Naive thymus-derived CD4-positive, alpha-beta T cell (primary cell): Measurements from ENCODE around the gene ARVCF. TPM values are rescaled to one million over a fixed set of nuclear protein-coding genes. Genes with fewer than 3 reads are reported as not detected.

Source experiments
- ATAC-seq: fragments of 150-1000 bp; cut with Tn5 transposase; 2 replicates; pipeline ENCODE4 v1.10.0; 2021; ENCODE audit warnings: mild to moderate bottlenecking, moderate library complexity
- CTCF ChIA-PET: fragments of 350-600 bp; sonication (Branson Sonifier 250); formaldehyde crosslinking; loops from one replicate; lab custom pipeline; 2021; ENCODE audit warnings: antibody characterized with exemption; lab: Charles Lee
- POLR2A ChIA-PET: fragments of 350-600 bp; sonication (Branson Sonifier 250); formaldehyde crosslinking; loops from one replicate; lab custom pipeline; 2021; ENCODE audit warnings: antibody characterized with exemption, inconsistent platforms; lab: Charles Lee
- DNase-seq, 9 donors: peaks; one replicate each; pipeline versions ENCODE4 v3.0.0 to v3.0.0-alpha.2; 2020 to 2022; ENCODE audit warnings: mixed read lengths in 1 of 9
- H3K27ac ChIP-seq: one replicate; pipeline ENCODE4 v1.7.0; 2013; ENCODE audit warnings: mild to moderate bottlenecking, low read depth, low read length, moderate library complexity
- H3K27me3 ChIP-seq, 2 donors: one replicate each; pipeline ENCODE4 v1.7.0; 2013; ENCODE audit warnings: low read length in 2 of 2, mild to moderate bottlenecking in 2 of 2, moderate library complexity in 2 of 2; ENCODE audit not compliant: control insufficient read depth in 2 of 2, insufficient read depth in 2 of 2
- H3K36me3 ChIP-seq, 3 experiments: 1 replicate in 2 of 3; 2 replicates in 1 of 3; pipeline ENCODE4 v1.7.0; 2013; ENCODE audit warnings: low read length in 3 of 3, mild to moderate bottlenecking in 3 of 3, moderate library complexity in 1 of 3; ENCODE audit not compliant: insufficient read depth in 3 of 3, control insufficient read depth in 2 of 3
- H3K4me1 ChIP-seq, 2 donors: one replicate each; pipeline ENCODE4 v1.7.0; 2013; ENCODE audit warnings: low read length in 2 of 2, mild to moderate bottlenecking in 2 of 2, moderate library complexity in 1 of 2; ENCODE audit not compliant: control insufficient read depth in 2 of 2, insufficient read depth in 2 of 2
- H3K4me3 ChIP-seq: 2 replicates; pipeline ENCODE4 v1.7.0; 2013; ENCODE audit warnings: mild to moderate bottlenecking, low read length
- H3K9me3 ChIP-seq, 3 experiments: 1 replicate in 2 of 3; 2 replicates in 1 of 3; pipeline ENCODE4 v1.7.0; 2013; ENCODE audit warnings: low read length in 3 of 3; ENCODE audit not compliant: control insufficient read depth in 2 of 3
- H3K27ac Mint-ChIP-seq, 9 donors: one replicate each; pipeline ENCODE4 v1.8.0; 2020 to 2022; ENCODE audit warnings: mixed read lengths in 9 of 9, mild to moderate bottlenecking in 8 of 9, moderate library complexity in 5 of 9, inconsistent platforms in 2 of 9
- H3K27me3 Mint-ChIP-seq, 5 donors: one replicate each; pipeline ENCODE4 v1.8.0; 2021 to 2022; ENCODE audit warnings: mixed read lengths in 5 of 5, mild to moderate bottlenecking in 1 of 5
- H3K36me3 Mint-ChIP-seq, 5 donors: one replicate each; pipeline ENCODE4 v1.8.0; 2020 to 2022; ENCODE audit warnings: mixed read lengths in 5 of 5, mild to moderate bottlenecking in 3 of 5, inconsistent platforms in 1 of 5
- H3K4me1 Mint-ChIP-seq, 7 donors: one replicate each; pipeline ENCODE4 v1.8.0; 2020 to 2022; ENCODE audit warnings: mixed read lengths in 7 of 7, mild to moderate bottlenecking in 3 of 7, inconsistent platforms in 1 of 7
- H3K4me3 Mint-ChIP-seq, 10 donors: one replicate each; pipeline ENCODE4 v1.8.0; 2020 to 2022; ENCODE audit warnings: mild to moderate bottlenecking in 10 of 10, mixed read lengths in 10 of 10, moderate library complexity in 6 of 10, inconsistent platforms in 2 of 10
- H3K9me3 Mint-ChIP-seq, 11 donors: one replicate each; pipeline ENCODE4 v1.8.0; 2020 to 2022; ENCODE audit warnings: mixed read lengths in 11 of 11, mild to moderate bottlenecking in 4 of 11, inconsistent platforms in 1 of 11, moderate library complexity in 1 of 11
- intact Hi-C, 2 donors: fragments of 100-400 bp; cut with micrococcal nuclease; formaldehyde crosslinking; loops; one replicate each; pipeline ENCODE4 v1.15.1; 2023
- polyA plus RNA-seq, 2 donors: library from polyadenylated mRNA; unstranded; fragments of 300-500 nt; fragmentation: Illumina TruSeq; gene quantifications; one replicate each; pipeline ENCODE4 v1.2.3, GENCODE V29; 2021
- total RNA-seq, 6 experiments: library from RNA in 5 of 6; stranded (reverse) in 5 of 6; gene quantifications; 1 replicate in 5 of 6; 2 replicates in 1 of 6; pipeline ENCODE4 v1.2.3 and lab custom pipeline; 2021 to 2026

ARVCF gene
- total and polyA plus RNA-seq, 7 experiments from 2014 or later, result 0.74 to 9.2 (median 3.0) TPM

DNA sequence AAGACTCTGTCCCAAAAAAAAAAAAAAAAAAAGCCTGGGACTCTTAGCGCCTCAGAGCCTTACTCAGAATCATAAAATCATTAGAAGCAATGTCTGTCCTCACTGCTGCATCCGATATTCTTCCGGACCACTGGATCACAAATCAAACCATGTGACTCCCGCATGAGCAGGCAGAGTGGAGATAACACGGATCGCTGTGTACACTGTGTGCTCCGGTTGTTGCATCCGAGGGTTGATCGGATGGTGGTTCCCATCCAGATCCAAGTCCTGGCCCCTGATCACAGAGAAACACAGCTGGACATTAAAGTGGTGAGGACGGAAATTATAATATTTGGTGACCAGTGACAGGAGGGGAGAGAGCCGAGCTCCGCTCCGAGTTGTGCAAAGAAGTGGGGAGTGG, 65.3 kb downstream of the ARVCF start:
- Mint-ChIP-seq H3K4me1 (peaks cover 14 to 33% (median 26%) of the 10 kb centered on the region in 7 donors), H3K9me3 (no peaks in the 10 kb centered on the region), H3K36me3 (peaks cover 0 to 4% (median 0%) of the 10 kb centered on the region in 5 donors), H3K4me3 (peak overlapping the region in 1 of 10 donors; percentile 20), H3K27me3 (no peaks in the 10 kb centered on the region), H3K27ac (peak overlapping the region in 2 of 9 donors; percentile 4 to 41)
- no peaks in the 10 kb centered on the region for H3K27me3 ChIP-seq
- DNase-seq, result no peak
- H3K4me1 ChIP-seq, result peaks cover 5% of the 10 kb centered on the region in 2 donors
- H3K36me3 ChIP-seq, result peaks cover 0 to 6% (median 0%) of the 10 kb centered on the region in 3 experiments
- intact Hi-C loops, result no loop called here
- ChIA-PET CTCF (interaction anchor here (3.0 kb wide), 1 partner anchor 221 kb away, joined by 9 read pairs; no protein-coding TSS in a partner anchor), POLR2A (no interaction called here)
- no peak overlapping the region for H3K27ac ChIP-seq
- ATAC-seq, result no peak
- no peaks in the 10 kb centered on the region for H3K9me3 ChIP-seq
- H3K4me3 ChIP-seq, result no peak overlapping the region

DNA sequence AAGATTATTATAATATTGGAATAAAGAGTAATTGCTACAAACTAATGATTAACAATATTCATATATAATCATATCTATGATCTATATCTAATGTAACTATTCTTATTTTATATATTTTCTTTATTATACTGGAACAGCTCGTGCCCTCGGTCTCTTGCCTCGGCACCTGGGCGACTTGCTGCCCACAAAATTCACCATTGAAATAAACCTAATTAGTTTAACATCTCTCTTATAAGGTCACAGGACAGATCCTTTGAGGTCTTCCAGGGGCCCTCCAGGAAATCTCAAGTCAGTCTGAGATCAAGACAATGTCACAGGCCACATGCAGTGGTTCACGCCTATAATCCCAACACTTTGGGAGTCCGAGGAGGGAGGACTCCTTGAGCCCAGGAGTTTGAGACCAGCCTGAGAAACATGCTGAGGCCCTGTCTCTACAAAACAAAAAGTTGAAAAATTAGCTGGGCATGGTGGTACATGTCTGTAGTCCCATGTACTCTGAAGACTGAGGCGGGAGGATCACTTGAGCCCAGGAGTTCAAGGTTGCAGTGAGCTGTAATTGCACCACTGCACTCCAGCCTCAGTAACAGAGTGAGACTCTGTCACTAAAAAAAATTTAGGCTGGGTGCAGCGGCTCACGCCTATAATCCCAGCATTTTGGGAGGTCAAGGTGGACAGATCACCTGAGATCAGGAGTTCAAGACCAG, 68.4 kb downstream of the ARVCF start:
- intact Hi-C loops, result no loop called here
- H3K9me3 Mint-ChIP-seq, result no peaks in the 10 kb centered on the region
- ChIA-PET CTCF (interaction anchor here (1.1 to 3.4 kb wide), 2 partner anchors 65 to 217 kb away, joined by 3 to 27 read pairs; no protein-coding TSS in a partner anchor), POLR2A (no interaction called here)
- Histone ChIP-seq H3K4me1 (peaks cover 2 to 11% of the 10 kb centered on the region in 2 donors), H3K36me3 (peaks cover 0 to 6% (median 0%) of the 10 kb centered on the region in 3 experiments), H3K9me3 (no peaks in the 10 kb centered on the region), H3K4me3 (no peak overlapping the region), H3K27ac (no peak overlapping the region), H3K27me3 (no peaks in the 10 kb centered on the region)
- H3K4me1 Mint-ChIP-seq, result peaks cover 11 to 38% (median 28%) of the 10 kb centered on the region in 7 donors
- peaks cover 0 to 9% (median 0%) of the 10 kb centered on the region in 5 donors for H3K36me3 Mint-ChIP-seq
- no peak overlapping the region for H3K27ac Mint-ChIP-seq
- H3K4me3 Mint-ChIP-seq, result no peak overlapping the region
- ATAC-seq (no peak), DNase-seq (no peak)
- H3K27me3 Mint-ChIP-seq, result no peaks in the 10 kb centered on the region

DNA sequence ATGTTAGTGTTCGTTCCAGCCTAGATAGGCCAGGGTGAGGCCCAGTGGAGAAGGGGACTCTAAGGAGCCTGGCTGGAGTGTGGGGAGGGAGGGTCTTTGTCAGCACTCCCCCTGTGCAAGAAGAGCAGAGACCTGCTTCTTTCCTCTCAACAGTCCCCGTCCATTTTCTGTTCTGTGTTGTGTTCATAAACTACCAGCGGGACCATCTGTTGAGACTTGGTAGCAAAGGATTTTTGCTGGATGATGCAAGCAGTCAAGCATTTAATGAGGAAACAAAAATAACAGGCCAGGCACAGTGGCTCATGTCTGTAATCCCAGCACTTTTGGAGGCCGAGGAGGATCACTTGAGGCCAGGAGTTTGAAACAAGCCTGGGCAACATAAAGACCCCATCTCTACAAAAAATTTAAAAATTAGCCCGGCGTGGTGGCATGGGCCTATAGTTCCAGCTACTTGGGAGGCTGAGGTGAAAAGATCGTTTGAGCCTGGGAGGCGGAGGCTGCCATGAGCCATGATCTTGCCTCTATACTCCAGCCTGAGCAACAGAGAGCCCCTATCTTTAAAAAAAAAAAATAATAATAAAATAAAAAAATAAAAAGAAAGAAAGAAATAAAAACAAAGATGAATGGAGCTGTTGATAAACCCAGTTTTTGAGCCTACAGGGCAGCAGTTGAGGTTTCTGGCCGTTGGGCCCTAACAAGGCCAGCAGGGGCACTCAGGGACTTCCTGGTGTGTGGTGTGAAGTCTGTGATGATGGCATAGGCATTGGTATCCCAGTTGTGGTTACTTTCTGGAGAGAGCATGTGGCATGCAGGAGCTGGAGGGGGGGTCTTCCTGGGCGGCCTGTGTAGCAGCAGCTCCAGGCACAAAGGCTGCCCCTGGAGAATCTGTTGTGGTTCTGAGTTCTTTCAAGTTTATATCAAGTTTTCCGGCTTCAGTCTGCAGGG, 73.3 kb downstream of the ARVCF start:
- peaks cover 22 to 25% of the 10 kb centered on the region in 2 donors for H3K4me1 ChIP-seq
- peaks cover 32 to 73% (median 51%) of the 10 kb centered on the region in 7 donors for H3K4me1 Mint-ChIP-seq
- no peaks in the 10 kb centered on the region for H3K9me3 ChIP-seq
- DNase-seq (no peak), ATAC-seq (no peak)
- H3K27ac Mint-ChIP-seq, result peak overlapping the region; percentile 94 to 98 (median 95)
- intact Hi-C loops, result no loop called here
- peaks cover 2 to 16% (median 6%) of the 10 kb centered on the region in 5 donors for H3K36me3 Mint-ChIP-seq
- H3K36me3 ChIP-seq, result peaks cover 0 to 6% (median 0%) of the 10 kb centered on the region in 3 experiments
- H3K4me3 Mint-ChIP-seq, result peak overlapping the region; percentile 91 to 99 (median 95)
- no peaks in the 10 kb centered on the region for H3K27me3 Mint-ChIP-seq
- H3K9me3 Mint-ChIP-seq, result no peaks in the 10 kb centered on the region
- POLR2A ChIA-PET, result interaction anchor here (0.6 to 1.5 kb wide), 2 partner anchors 76 to 89 kb away, joined by 3 to 4 read pairs; no protein-coding TSS in a partner anchor
- no peaks in the 10 kb centered on the region for H3K27me3 ChIP-seq
- CTCF ChIA-PET, result interaction anchor here (1.3 to 1.5 kb wide), 2 partner anchors 11 to 30 kb away, joined by 4 to 5 read pairs; no protein-coding TSS in a partner anchor
- peak overlapping the region; percentile 99 for H3K4me3 ChIP-seq
- H3K27ac ChIP-seq, result peak overlapping the region; percentile 85

DNA sequence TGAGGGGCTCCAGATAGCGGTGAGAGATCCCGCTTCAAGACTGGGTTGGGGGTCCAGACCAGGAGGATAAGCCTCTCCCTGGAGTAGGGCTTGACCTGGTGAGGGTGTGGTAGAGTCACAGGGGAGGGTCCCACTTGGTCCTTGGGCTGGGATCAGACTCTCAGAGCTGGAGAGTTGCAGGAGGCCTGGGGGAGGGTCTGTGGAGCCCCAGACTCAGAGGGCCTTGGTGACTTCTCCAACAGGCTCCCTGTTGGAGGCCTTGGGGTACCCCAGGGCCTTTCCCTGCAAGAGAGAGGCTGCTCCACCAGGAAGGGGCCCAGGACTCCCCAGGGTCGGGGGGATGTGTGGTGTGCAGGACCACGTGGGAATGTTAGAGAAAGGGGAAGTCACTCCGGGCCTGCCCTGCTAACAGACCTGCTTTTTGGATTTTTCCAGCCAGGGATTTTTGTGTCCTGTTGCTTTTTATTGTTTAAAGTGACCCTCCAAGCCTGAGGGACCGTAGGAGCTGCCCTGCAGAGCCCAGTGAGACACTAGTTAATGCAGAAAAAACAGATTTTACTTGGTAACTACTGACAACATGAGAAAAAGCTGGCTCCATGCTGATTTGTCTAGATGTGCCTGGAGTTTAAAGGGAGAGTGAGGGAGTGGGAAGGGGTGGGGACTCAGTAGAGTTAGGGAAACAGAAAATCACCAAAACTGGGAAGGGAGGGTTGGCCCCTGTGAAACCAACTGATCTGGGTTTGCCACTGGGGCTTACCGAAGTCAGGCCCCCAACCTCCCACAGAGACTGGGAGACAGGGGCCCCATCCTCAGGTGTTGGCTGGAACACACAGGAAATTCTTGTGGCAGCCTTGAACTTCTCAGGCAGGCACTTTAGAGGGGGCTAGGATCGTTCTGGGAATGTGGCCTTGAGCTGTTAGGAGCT, 74.2 kb downstream of the ARVCF start:
- H3K9me3 Mint-ChIP-seq, result peaks cover 0 to under 1% (median 0%) of the 10 kb centered on the region in 11 donors
- H3K4me3 Mint-ChIP-seq, result peak overlapping the region; percentile 91 to 99 (median 95)
- H3K27me3 Mint-ChIP-seq, result no peaks in the 10 kb centered on the region
- Histone ChIP-seq H3K9me3 (no peaks in the 10 kb centered on the region), H3K27me3 (no peaks in the 10 kb centered on the region), H3K36me3 (peaks cover 0 to 6% (median 0%) of the 10 kb centered on the region in 3 experiments), H3K4me1 (peaks cover 22% of the 10 kb centered on the region in 2 donors), H3K4me3 (peak overlapping the region; percentile 99), H3K27ac (peak overlapping the region; percentile 85)
- ChIA-PET POLR2A (interaction anchor here (1.1 to 1.5 kb wide), 2 partner anchors 77 to 175 kb away, joined by 3 to 4 read pairs; partner anchors contain the start of gene TRMT2A), CTCF (interaction anchor here (1.3 to 1.5 kb wide), 2 partner anchors 12 to 29 kb away, joined by 4 to 5 read pairs; no protein-coding TSS in a partner anchor)
- H3K27ac Mint-ChIP-seq, result peak overlapping the region; percentile 94 to 98 (median 95)
- H3K4me1 Mint-ChIP-seq, result peaks cover 34 to 68% (median 46%) of the 10 kb centered on the region in 7 donors
- intact Hi-C loops, result no loop called here
- ATAC-seq (peak; percentile 34), DNase-seq (peak in 2 of 9 donors; percentile 15 to 33)
- H3K36me3 Mint-ChIP-seq, result peaks cover 7 to 25% (median 14%) of the 10 kb centered on the region in 5 donors

DNA sequence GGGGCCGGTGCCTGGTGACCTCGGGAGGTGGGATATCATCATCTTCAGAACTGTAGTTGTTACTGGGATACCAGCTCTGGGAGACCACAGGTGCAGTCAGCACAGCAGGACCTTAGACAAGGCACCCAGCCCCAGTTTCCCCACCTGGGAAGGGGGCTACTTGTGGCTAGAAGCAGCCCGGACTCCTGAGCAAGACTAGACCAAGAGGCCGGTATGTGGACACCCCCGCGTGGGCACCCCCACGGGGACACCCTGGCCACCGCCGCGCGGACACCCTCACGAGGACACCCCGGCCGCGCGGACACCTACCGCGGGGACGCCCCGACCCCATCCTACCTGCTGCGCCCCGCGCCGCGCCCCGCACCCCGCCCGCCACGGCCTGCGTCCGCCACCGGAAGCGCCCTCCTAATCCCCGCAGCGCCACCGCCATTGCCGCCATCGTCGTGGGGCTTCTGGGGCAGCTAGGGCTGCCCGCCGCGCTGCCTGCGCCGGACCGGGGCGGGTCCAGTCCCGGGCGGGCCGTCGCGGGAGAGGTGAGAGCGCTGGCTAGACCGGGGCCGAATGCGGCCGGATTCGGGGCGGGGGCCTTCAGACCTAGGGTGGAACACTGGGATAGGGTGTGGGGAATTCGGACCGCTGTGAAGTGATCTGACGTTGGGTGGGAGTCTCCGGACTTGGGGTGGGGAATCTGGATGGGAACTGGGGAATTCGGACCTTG, 75.1 kb downstream of the ARVCF start, which contains the start of the genes COMT and TXNRD2:
Gene COMT (plus strand): TSS at position 408 of the 718 bp plus-strand sequence. CDS start 20,755 bp downstream, outside the sequence.
Gene TXNRD2 (minus strand): TSS at position 454 of the 718 bp plus-strand sequence. CDS start 15 bp downstream, at position 439.
- Histone ChIP-seq H3K36me3 (peaks cover 0 to 6% (median 0%) of the 10 kb centered on the region in 3 experiments), H3K4me1 (peaks cover 20 to 22% of the 10 kb centered on the region in 2 donors), H3K27me3 (no peaks in the 10 kb centered on the region), H3K27ac (peak within 1 kb of the TSS; percentile 85), H3K4me3 (peak within 1 kb of the TSS; percentile 99), H3K9me3 (peaks cover 0 to under 1% (median 0%) of the 10 kb centered on the region in 3 experiments)
- peak; percentile 92 for ATAC-seq
- ChIA-PET CTCF (interaction anchor here (0.6 kb wide), 2 partner anchors 10 to 88 kb away, joined by 3 to 4 read pairs; no protein-coding TSS in a partner anchor), POLR2A (interaction anchor here (0.7 to 1.5 kb wide), 3 partner anchors 28 to 175 kb away, joined by 3 to 4 read pairs (median 4); partner anchors contain the start of gene TRMT2A)
- Mint-ChIP-seq H3K9me3 (peaks cover under 1 to 10% (median 5%) of the 10 kb centered on the region in 11 donors), H3K4me3 (peak within 1 kb of the TSS; percentile 91 to 99 (median 95)), H3K27me3 (no peaks in the 10 kb centered on the region), H3K27ac (peak within 1 kb of the TSS; percentile 94 to 98 (median 95)), H3K36me3 (peaks cover 12 to 34% (median 23%) of the 10 kb centered on the region in 5 donors), H3K4me1 (peaks cover 31 to 61% (median 40%) of the 10 kb centered on the region in 7 donors)
- intact Hi-C loops, result loop anchor here in 1 of 2 donors (2.0 kb wide), 1 partner anchor 51 kb away; no protein-coding TSS in a partner anchor
- peak; percentile 58 to 78 (median 69) for DNase-seq
